GM21360 (cell line): Measurements from ENCODE around the gene NUP210L.

Experiments used
- ATAC-seq: cut with Tn5 transposase; IDR thresholded peaks from one replicate; pipeline ENCODE4 v1.9.1; 2021; ENCODE audit warnings: mild to moderate bottlenecking, moderate library complexity; ENCODE audit not compliant: unreplicated experiment

NUP210L gene

DNA sequence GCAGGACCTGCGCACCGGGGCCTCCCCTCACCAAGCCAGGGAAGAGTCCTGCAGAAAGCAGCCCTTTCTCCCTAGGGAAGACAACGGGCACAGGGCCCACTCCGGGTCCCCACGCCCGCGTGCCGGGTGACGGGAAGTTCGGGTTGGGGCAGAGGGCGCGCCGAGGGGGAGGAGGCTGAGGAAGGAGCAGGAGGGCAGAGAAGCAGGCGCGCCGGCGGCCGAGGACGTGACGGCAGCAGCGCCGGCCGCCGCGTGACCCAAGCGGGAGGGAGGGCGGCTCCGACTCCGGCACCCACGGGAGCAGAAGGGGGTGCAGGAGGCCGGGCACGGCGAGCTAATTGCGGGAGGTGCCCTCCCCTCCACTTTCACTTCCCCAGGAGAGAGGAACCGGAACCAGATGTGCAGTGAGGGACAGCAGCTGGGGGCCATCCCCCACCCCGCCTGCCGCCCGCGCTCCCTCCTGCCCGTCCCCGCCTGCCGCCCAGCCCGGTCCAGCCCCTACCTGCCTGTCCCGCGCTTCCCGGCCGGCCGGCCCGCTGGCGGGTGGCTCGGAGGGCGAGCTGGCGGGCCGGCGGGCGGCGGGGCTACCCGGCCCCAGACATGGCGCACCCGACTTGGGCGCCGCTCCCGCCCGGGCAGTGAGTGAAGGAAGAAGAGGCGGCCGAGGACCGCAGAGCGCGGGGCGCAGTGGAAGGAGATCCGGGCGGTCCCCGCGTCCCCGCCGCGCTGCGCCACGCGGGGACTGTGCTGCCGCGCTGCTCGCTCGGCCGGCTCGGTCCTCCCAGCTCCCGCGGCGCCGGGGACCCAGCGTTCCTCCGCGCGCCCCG lies 208.9 kb downstream of the NUP210L start:
- ATAC-seq: peak; percentile 56

DNA sequence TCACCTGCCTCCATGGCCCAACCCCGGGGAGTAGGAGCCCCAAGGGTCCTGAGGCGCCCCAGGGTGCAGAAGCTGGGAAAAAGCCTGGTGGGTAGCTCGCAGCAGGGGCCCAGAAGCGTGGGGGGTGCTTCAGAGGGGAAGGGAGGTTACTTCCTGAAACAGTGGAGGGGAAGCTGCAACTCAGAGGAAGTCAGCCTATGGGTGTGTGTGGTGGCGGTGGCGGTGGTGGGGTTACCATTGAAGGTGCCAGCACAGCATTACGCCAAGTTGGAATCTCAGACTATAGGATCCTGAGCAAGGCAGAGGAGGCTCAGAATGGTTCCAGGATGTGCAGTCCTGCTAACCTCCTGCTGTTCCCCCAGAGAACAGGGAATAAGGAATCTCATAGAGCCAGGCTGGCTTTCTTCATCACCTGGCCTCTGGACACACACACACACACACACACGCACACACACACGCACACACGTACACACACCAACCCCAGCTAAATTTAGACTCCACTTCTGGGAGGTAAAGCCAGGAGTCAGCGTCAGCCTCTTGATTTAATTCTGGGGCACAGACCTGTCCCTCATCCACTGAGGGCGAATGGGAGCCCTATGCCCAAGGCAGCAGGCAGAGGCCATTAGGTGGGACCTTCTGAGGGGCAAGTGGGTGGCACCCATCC lies 209.6 kb downstream of the NUP210L start:
- ATAC-seq: peak; percentile 1

DNA sequence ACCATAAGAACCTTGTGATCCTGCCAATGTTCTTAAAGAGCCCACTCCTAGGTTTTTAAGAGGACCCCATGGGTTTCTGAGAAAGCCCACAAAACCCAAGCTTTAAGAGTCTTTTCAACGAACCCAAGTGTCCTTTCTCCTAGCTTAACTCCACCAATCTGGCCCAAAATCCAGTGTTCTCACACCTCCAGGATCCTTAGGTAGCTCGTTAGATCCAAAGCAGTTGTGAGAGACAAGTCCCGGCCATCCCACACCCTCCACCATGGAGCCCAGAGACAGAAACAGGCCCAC lies 210.1 kb downstream of the NUP210L start:
- ATAC-seq: no peak

DNA sequence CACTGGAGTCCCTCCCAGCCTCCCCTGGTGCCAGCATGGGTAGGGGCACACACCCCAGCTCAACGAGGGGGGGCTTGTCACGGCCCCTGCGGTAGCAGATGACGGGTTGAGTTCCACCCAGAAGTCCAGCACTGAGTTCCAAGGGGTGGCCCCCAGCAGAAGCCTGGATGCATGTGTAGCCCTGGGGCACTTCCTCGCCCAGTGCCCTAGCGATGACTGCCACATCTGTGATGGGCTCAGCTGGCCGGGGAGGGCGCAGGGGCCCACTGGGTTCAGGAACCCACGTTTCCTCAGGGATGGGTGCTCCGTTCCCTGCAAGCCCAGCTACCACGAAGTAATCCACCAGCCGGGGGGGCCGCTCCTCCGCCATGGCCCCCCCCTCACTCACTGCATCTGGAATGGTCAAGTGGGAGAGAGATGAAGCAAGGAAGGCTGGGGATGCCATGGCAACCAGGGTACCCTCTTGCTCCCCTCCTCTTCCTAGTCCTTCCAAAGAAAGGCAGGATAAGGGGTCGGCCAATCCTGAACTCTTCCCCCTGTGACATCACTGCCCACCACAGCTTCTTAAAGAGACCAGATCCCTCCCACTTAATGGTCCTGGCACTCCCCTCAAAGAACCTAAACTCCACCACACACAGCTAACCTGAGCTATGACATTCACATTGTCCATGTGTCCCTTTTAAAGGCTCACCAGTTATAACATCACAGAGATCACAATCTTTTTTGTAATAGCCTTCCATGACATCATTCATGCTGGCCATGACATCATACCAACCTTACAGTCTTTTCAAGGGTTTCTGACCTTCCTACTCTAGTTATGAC lies 210.7 kb downstream of the NUP210L start:
- no peak for ATAC-seq

DNA sequence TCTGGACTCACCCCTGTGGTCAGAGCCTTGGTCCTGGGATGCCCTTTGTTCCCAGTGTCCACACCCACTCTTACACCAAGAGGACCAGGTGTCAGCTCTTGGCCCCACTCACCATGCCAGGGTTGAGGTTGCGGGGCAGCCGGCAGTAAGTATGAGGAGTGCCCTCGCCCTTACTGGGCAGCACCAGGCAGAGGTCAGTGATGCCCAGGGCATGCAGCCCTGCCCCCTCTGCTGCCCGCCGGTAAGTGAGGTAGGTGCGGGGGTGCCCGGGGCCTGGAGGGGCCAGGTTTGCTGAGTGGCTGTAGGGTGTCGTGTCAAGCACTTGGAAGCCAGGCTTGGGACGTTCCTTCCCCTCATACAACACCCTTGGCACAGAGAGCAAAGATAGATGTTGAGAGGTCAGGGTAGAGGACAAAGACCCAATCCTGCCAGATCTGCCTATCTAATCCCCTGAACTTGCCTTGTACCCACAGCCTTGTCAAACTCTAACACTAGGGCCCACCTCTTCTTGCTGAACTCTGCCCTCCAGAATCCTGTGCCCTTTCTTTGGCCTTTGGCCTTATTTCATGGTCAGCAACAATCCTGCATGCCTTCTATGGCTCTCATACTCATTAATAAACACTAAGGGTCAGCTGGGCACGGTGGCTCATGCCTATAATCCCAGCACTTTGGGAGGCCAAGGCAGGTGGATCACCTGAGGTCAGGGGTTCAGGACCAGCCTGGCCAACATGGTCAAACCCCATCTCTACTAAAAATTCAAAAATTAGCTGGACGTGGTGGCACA lies 211.9 kb downstream of the NUP210L start:
- no peak for ATAC-seq
